Stimulated activated CD8-positive, alpha-beta memory T cell treated with anti-CD3 and anti-CD28 coated beads, Interleukin-4, amount 100 ng/mL, for 24 hours (primary cell): ENCODE results near the gene SLCO1B3.
"Not testable (repeated sequence)": the region's sequence is repeated elsewhere in the genome, so short reads cannot be mapped to it uniquely, and the experiment has no call there.

ENCODE experiments used
- DNase-seq: peaks from one replicate; pipeline ENCODE4 v3.0.0-alpha.2; 2020; ENCODE audit warnings: low read depth

The SLCO1B3 gene

GRCh38 chr12:20810487-20810886 lies at the start of gene SLCO1B3:
TSS of gene SLCO1B3 (plus strand) at chr12:20810705. CDS start at chr12:20815739, 5,034 bp downstream.
- no peak for DNase-seq

- no peak for DNase-seq
These were observed 33.1 kb upstream of the SLCO1B3 start for GRCh38 chr12:20777420-20777819.

- no peak for DNase-seq
These were observed 31.5 kb upstream of the SLCO1B3 start for GRCh38 chr12:20778969-20779368.

GRCh38 chr12:20779971-20780370 lies 30.5 kb upstream of the SLCO1B3 start:
- DNase-seq = not testable (repeated sequence)

GRCh38 chr12:20783796-20784357 lies 26.6 kb upstream of the SLCO1B3 start:
- not testable (repeated sequence) for DNase-seq

- DNase-seq = no peak
These were observed 17.5 kb upstream of the SLCO1B3 start for GRCh38 chr12:20792971-20793370.

GRCh38 chr12:20798554-20798953 lies 12.0 kb upstream of the SLCO1B3 start:
- DNase-seq = no peak

- no peak for DNase-seq
These were observed 10.3 kb upstream of the SLCO1B3 start for GRCh38 chr12:20800160-20800559.

GRCh38 chr12:20801035-20801434 lies 9.5 kb upstream of the SLCO1B3 start:
- no peak for DNase-seq

GRCh38 chr12:20805921-20806320 lies 4.6 kb upstream of the SLCO1B3 start:
- no peak for DNase-seq

GRCh38 chr12:20807192-20808080 lies 3.1 kb upstream of the SLCO1B3 start:
- DNase-seq = no peak

- no peak for DNase-seq
These were observed 2.0 kb upstream of the SLCO1B3 start for GRCh38 chr12:20808521-20808920.

- no peak for DNase-seq
These were observed 5.1 kb downstream of the SLCO1B3 start for GRCh38 chr12:20815574-20815973.

- DNase-seq = no peak
These were observed 11.9 kb downstream of the SLCO1B3 start for GRCh38 chr12:20822415-20822814.

- no peak for DNase-seq
These were observed 12.4 kb downstream of the SLCO1B3 start for GRCh38 chr12:20822925-20823324.

- DNase-seq = no peak
These were observed 19.4 kb downstream of the SLCO1B3 start for GRCh38 chr12:20829919-20830318.

GRCh38 chr12:20830456-20830855 lies 20.0 kb downstream of the SLCO1B3 start:
- DNase-seq = no peak

- DNase-seq = no peak
These were observed 22.4 kb downstream of the SLCO1B3 start for GRCh38 chr12:20832911-20833310.

GRCh38 chr12:20852649-20853048 lies 42.1 kb downstream of the SLCO1B3 start:
- no peak for DNase-seq

GRCh38 chr12:20863056-20863455 lies 52.6 kb downstream of the SLCO1B3 start:
- DNase-seq = no peak

GRCh38 chr12:20865873-20866272 lies 55.4 kb downstream of the SLCO1B3 start:
- no peak for DNase-seq

- DNase-seq = no peak
These were observed 57.8 kb downstream of the SLCO1B3 start for GRCh38 chr12:20868277-20868676.

- no peak for DNase-seq
These were observed 72.8 kb downstream of the SLCO1B3 start for GRCh38 chr12:20883288-20883687.

- DNase-seq = no peak
These were observed 74.6 kb downstream of the SLCO1B3 start for GRCh38 chr12:20885116-20885515.
